K562 (cell line): ENCODE measurements around the gene SLC7A14. TPM values are rescaled to one million over a fixed set of nuclear protein-coding genes. Genes with fewer than 3 reads are reported as not detected.

Source experiments
- ATF3 ChIP-seq, 2 experiments: fragments of 450-650 bp in 1 of 2; sonication (generic) in 1 of 2; formaldehyde crosslinking in 1 of 2; IDR thresholded peaks in 1 of 2; conservative IDR thresholded peaks in 1 of 2; 2 replicates each; pipeline versions ENCODE4 v1.6.1 to v1.8.1; 2016 to 2023; ENCODE audit warnings: mild to moderate bottlenecking in 2 of 2, moderate library complexity in 2 of 2, inconsistent platforms in 1 of 2, missing genetic modification reagents in 1 of 2
- ATF7 ChIP-seq: fragments of 450-650 bp; IDR thresholded peaks from 2 replicates; pipeline ENCODE4 v1.7.1; 2014; ENCODE audit warnings: mild to moderate bottlenecking, moderate library complexity
- CAMTA2 ChIP-seq: fragments of 250-450 bp; sonication (Bioruptor Pico); conservative IDR thresholded peaks from 2 replicates; pipeline ENCODE4 v1.5.1; 2022
- CBFB ChIP-seq: sonication (generic); formaldehyde crosslinking; IDR thresholded peaks from 2 replicates; pipeline ENCODE4 v1.4.0; 2020; ENCODE audit warnings: mild to moderate bottlenecking, missing genetic modification reagents
- CEBPG ChIP-seq, 3 experiments: fragments of 200-800 bp in 1 of 3; sonication (Bioruptor generic) in 1 of 3; sonication (generic) in 1 of 3; formaldehyde crosslinking in 1 of 3; IDR thresholded peaks in 2 of 3; conservative IDR thresholded peaks in 1 of 3; 2 replicates each; pipeline versions ENCODE4 v1.6.1 to v1.8.0; 2016 to 2022; ENCODE audit warnings: missing compliant biosample characterization in 2 of 3, missing genetic modification characterization in 2 of 3, mild to moderate bottlenecking in 1 of 3, missing genetic modification reagents in 1 of 3
- CLOCK ChIP-seq: fragments of 250-450 bp; sonication (Bioruptor Pico); IDR thresholded peaks from 2 replicates; pipeline ENCODE4 v1.4.0; 2020; ENCODE audit warnings: mild to moderate bottlenecking, moderate library complexity, borderline replicate concordance
- DMBX1 ChIP-seq: fragments of 250-450 bp; sonication (Bioruptor Pico); IDR thresholded peaks from 2 replicates; pipeline ENCODE4 v1.8.0; 2022; ENCODE audit warnings: inconsistent platforms, mild to moderate bottlenecking, moderate library complexity, borderline replicate concordance
- FOXP1 ChIP-seq: sonication (generic); formaldehyde crosslinking; IDR thresholded peaks from 2 replicates; pipeline ENCODE4 v1.8.0; 2022; ENCODE audit warnings: mild to moderate bottlenecking, missing genetic modification reagents
- HNRNPUL1 ChIP-seq: fragments of 200-400 bp; formaldehyde crosslinking; IDR thresholded peaks from 2 replicates; pipeline ENCODE4 v1.6.1; 2017; ENCODE audit warnings: low read length
- JUN ChIP-seq, 2 experiments: sonication (generic) in 1 of 2; formaldehyde crosslinking in 1 of 2; IDR thresholded peaks; 2 replicates each; pipeline versions ENCODE4 v1.6.1 to v1.8.0; 2012 to 2022; ENCODE audit warnings: borderline replicate concordance in 2 of 2, mild to moderate bottlenecking in 2 of 2, improper control_type of control experiment in 1 of 2, low read depth in 1 of 2, low read length in 1 of 2, missing genetic modification reagents in 1 of 2
- JUND ChIP-seq, 2 experiments: IDR thresholded peaks; 2 replicates in 1 of 2; 3 replicates in 1 of 2; pipeline ENCODE4 v1.6.1; 2011; ENCODE audit warnings: borderline replicate concordance in 2 of 2, low read depth in 2 of 2, low read length in 2 of 2, improper control_type of control experiment in 1 of 2, missing biosample characterization in 1 of 2, missing genetic modification characterization in 1 of 2, missing genetic modification reagents in 1 of 2
- KLF6 ChIP-seq: fragments of 250-450 bp; sonication (Bioruptor Pico); IDR thresholded peaks from 2 replicates; pipeline ENCODE4 v1.4.0; 2020; ENCODE audit warnings: mild to moderate bottlenecking, moderate library complexity, borderline replicate concordance
- NCOA6 ChIP-seq: fragments of 450-650 bp; IDR thresholded peaks from 2 replicates; pipeline ENCODE4 v1.6.1; 2017; ENCODE audit warnings: mild to moderate bottlenecking
- TEAD1 ChIP-seq, 2 experiments: fragments of 450-650 bp in 1 of 2; sonication (generic) in 1 of 2; formaldehyde crosslinking; IDR thresholded peaks; 2 replicates each; pipeline versions ENCODE4 v1.4.0 to v1.8.0; 2020 to 2022; ENCODE audit warnings: mild to moderate bottlenecking in 2 of 2, missing genetic modification reagents in 1 of 2
- XRCC5 ChIP-seq: fragments of 200-400 bp; formaldehyde crosslinking; IDR thresholded peaks from 2 replicates; pipeline ENCODE4 v1.6.1; 2017; ENCODE audit warnings: low read depth, mild to moderate bottlenecking, low read length
- ZBTB17 ChIP-seq: fragments of 450-650 bp; formaldehyde crosslinking; IDR thresholded peaks from 2 replicates; pipeline ENCODE4 v1.4.0; 2020; ENCODE audit warnings: mild to moderate bottlenecking
- ZNF717 ChIP-seq: fragments of 250-450 bp; sonication (Bioruptor Pico); IDR thresholded peaks from 2 replicates; pipeline ENCODE4 v1.5.0; 2021
- polyA plus RNA-seq, 8 experiments: library from polyadenylated mRNA; depleted of rRNA in 4 of 8; stranded (reverse) in 5 of 8; unstranded in 3 of 8; fragments of >200 nt; fragmentation: Nextera tagmentation in 2 of 8; fragmentation: Illumina TruSeq in 1 of 8; extraction: Ambion mirVana in 2 of 8; extraction: Trizol in 1 of 8; gene quantifications; 2 replicates each; pipeline versions ENCODE4 v1.2.1 to v1.2.3, GENCODE V29; 2011 to 2014; ENCODE audit warnings: inconsistent platforms in 1 of 8, missing spikeins in 1 of 8
- total RNA-seq, 7 experiments: library from RNA; depleted of rRNA in 6 of 7; stranded (reverse); fragments of >200 nt in 6 of 7; fragmentation: Illumina TruSeq in 2 of 7; extraction: Trizol in 2 of 7; gene quantifications; 2 replicates each; pipeline versions ENCODE4 v1.2.1 to v1.2.3, GENCODE V29; 2011 to 2021; ENCODE audit warnings: low replicate concordance in 1 of 7

Gene SLC7A14
- total and polyA plus RNA-seq, 9 of the 15 experiments (the other 6 are each of a cell fraction or from before 2014, with no cell fraction given) = not detected

GRCh38 chr3:170614214-170614966 is 28.5 kb upstream of the SLC7A14 start (continued):
- TF ChIP-seq CAMTA2 (no peak), CEBPG (CRISPR knock-in tag; IDR thresholded peaks at IDR 0.05) (no peak), CEBPG (tag; conservative IDR thresholded peaks at IDR 0.05 in 1 of 2, IDR thresholded peaks at IDR 0.05 in 1 of 2) (peak; percentile 87 to 90), NCOA6 (no peak), XRCC5 (no peak), DMBX1 (no peak), ZNF717 (CRISPR knock-in tag) (no peak), JUND (IDR thresholded peaks at IDR 0.05; ENCODE audit: borderline replicate concordance, low read depth, low read length) (peak; percentile 74), JUND (tag; IDR thresholded peaks at IDR 0.05; ENCODE audit: borderline replicate concordance, low read depth, low read length) (peak; percentile 65; the same call in 1 of the 3 replicates), ZBTB17 (CRISPR knock-in tag) (no peak), JUN (IDR thresholded peaks at IDR 0.05; ENCODE audit: borderline replicate concordance, low read depth, low read length) (peak; percentile 58; the same call in 1 of the 2 replicates), JUN (CRISPR knock-in tag; IDR thresholded peaks at IDR 0.05; ENCODE audit: borderline replicate concordance) (no peak), KLF6 (no peak), ATF7 (peak; percentile 44; the same call in 1 of the 2 replicates), CBFB (CRISPR knock-in tag) (no peak), ATF3 (IDR thresholded peaks at IDR 0.05) (peak; percentile 77), ATF3 (CRISPR knock-in tag; conservative IDR thresholded peaks at IDR 0.05) (no peak), TEAD1 (CRISPR knock-in tag; IDR thresholded peaks at IDR 0.05) (no peak), HNRNPUL1 (no peak), FOXP1 (CRISPR knock-in tag) (no peak), CLOCK (CRISPR knock-in tag) (no peak)
